ENCODE data around the gene PCYOX1L.
A peak's percentile ranks its signal among the peaks of the same experiment; 100 is the strongest.

The PCYOX1L gene

GRCh38 chr5:149405550-149406202, 47.8 kb downstream of the PCYOX1L start:
- no peak for DNase-seq

- DNase-seq = no peak
Observed at GRCh38 chr5:149406203-149406978, 48.5 kb downstream of the PCYOX1L start.

DNA sequence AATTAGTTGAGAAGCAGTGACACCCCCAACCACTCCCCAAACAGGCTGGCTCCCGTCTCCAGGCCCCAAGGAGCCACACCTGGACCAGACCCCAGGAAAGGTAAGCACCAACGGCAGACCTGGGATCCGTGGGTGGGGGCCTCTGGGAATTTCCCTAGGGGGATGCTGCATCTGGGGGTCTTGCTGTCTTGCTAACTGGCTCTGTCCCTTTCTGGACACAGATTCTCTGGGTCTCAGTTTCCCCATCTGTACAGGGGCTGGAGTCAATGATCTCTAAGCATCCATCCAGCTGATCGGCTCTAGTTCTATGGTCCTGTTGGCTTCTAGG, 49.1 kb downstream of the PCYOX1L start:
- DNase-seq = no peak

GRCh38 chr5:149407323-149408251, 49.7 kb downstream of the PCYOX1L start:
- DNase-seq = no peak

GRCh38 chr5:149408252-149409099, 50.6 kb downstream of the PCYOX1L start:
- DNase-seq = no peak

DNA sequence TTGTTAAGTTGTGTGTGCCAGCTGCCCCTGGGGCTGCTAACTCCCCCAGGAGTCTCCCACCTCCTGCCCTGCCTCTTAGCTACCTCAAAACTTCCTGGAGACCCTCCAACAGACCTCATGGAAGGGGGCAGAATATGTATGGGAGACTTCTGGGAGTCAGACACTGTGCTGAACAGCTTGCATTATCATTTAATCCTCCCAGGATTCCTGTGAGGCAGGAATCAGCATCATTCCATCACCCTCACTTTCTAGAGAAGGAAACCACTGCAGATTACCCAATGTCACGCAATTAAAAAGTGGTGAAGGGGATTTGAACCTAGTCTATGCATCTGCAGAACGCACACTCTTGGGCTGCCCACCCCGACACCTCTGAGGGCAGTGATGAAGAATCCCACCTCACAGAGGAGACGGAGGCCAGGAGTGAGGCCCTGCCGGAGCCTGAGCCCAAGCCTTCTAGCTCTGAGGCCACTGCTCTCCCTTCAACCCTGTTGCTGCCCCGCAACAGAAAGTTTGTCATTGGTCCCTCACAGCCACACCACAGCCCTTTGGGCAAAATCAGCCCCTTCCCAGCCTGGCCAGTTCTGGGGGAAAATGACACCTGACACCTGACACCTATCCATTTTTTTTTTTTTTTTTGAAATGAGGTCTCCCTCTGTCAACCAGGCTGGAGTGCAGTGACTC, 51.6 kb downstream of the PCYOX1L start:
- DNase-seq = no peak

- no peak for DNase-seq
Observed at GRCh38 chr5:149410071-149410470, 52.2 kb downstream of the PCYOX1L start.

DNA sequence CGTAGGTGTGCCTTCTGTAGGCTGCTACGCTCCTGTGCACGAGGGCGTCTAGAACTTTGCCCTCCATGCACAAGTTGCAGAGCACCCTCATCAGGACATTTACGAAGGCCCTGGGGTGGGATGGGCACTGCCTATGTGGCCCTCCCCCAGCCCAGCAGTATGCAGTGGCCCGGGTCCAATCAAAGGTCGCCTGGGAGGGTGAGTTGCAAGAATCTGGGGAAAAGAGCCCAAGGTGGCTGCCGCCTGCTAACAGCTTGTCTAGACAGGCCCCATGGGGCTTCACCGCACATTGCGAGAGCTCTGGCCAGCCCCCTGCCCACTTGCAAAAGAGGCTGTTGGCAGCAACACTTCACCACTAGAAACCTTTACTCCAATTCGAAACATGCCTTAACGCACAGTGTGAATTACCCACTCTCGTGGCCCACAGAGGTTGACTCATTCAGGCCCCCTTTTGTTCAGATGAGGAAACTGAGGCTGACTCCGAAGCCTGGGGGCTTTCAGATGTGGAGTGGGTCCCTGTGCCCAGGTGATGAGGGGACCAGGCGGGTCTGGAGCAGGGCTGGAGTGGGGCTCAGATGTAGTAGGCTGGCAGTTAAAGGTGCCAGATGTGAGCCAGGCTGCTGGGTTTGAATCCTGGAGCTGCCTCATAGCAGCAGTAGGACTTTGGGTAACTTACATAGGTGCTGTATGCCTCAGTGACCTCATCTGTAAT, 53.0 kb downstream of the PCYOX1L start:
- no peak for DNase-seq

DNA sequence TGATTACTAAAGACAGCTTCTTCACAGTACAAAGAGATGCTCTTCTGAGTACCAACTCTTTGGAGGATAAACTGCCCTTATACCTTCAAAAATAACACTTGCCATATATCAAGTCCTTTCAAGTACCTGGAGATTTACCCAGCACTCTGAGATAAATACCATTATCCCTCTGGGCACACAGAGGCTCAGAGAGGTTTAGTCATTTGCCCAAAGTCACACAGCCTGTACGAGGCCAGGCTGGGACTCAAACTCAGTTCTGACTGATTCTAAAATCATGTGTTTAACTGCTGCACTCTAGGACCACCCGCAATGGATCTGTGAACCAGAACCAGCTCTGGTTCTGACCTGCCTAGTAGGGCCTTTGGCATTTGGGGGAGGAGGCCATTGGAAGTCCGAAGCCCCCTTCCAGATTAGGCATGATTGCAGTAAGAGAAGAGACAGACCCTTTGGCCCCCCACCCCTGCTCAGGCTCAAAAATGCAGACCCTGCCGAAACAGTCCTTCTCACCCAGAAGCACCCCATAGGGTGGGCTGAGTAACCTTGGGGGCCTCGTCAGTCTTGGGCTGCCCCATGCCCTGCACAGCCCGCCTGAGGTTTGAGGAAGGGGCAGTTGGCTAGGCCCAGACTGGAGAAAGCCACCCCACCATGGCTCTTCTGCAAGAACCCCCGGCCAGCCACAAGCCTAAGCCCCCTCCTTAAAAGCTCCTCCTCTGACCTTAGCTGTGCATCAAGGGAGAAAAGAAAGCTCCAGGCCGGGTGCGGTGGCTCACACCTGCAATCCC, 54.1 kb downstream of the PCYOX1L start:
- DNase-seq = no peak

GRCh38 chr5:149412783-149413476, 55.1 kb downstream of the PCYOX1L start:
- DNase-seq = peak in 1 of 58 donors; percentile 8

- DNase-seq = no peak
Observed at GRCh38 chr5:149413477-149414210, 55.8 kb downstream of the PCYOX1L start.

DNA sequence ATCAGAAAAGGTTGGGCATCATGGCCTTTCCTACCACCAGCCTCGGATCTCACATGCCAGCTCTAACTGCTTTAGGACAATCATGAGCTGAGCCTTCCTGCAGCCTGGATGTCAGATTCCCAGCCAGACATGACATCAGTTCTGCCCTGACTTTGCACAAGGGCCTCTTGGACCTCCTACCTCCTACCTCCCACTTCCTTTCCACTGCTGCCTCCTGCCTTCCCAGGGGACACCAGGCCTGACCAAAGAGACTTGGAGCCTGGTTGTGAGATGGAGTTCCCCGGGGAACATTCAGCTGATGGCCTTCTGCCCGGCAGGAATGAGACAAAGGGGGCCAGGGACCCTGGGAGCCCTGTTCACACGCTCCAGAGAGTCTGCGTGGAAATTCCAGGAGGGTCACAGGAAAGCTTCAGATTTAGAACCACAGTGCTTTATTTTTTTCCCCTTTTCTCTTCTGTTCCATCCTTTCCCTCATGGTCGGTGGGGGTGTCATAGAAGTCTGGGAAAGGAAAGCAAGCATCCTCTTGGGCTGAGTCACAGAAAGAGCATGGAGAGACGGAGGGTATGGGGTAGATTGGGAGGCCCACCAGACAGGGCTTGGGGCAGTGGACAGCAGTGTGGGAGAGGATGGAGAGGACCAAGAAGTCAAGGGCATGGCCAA, 56.7 kb downstream of the PCYOX1L start:
- no peak for DNase-seq

DNA sequence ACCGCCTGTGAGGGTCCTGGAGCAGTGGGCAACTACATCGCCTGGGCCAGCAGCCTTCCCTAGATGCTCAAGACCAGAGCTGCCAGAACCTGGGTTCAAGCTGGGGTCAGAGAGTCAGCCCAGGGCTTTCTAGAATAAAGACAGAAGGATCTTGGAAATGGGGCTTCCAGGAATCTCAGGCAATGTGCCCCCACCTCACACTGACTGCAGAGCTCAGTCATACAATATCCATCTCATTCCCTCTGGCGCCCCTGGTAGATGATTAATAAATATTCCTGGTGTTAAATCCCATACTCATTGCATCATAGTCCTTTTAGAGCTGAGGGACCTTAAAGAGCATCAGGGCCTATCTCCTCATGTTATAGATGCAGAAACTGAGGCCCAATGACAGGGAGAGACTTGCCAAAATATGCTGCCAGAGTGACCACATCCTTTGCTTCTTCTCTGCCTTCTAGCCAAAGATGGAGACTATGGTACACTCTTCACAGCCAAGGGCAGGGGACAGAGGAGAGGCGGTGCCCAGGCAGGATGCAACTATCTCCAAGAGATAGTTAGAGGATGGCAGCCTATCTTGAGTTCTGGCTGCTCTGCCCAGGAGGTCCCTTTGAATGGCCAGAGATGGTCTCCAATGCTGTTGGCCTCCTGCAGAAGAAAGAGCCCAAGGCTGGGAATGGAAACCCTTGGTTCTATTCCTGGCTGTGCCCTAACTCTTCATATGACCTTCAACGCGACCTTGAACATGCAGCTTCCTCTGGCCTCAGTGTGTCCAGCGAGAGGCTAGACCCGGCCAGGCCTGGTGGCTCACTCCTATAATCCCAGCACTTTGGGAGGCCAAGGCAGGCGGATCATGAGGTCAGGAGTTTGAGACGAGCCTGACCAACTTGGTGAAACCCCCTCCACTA, 57.5 kb downstream of the PCYOX1L start:
- DNase-seq = no peak

- peak in 3 of 58 donors; percentile 14 to 26 (median 26) for DNase-seq
Observed at GRCh38 chr5:149416987-149417710, 59.3 kb downstream of the PCYOX1L start.

- DNase-seq = no peak
Observed at GRCh38 chr5:149417711-149418368, 60.0 kb downstream of the PCYOX1L start.
